GM21619 (cell line): Measurements from ENCODE around the gene PHC1.
"Not testable (repeated sequence)": the region's sequence is repeated elsewhere in the genome, so short reads cannot be mapped to it uniquely, and the experiment has no call there.

Experiments
- ATAC-seq: cut with Tn5 transposase; IDR thresholded peaks from one replicate; pipeline ENCODE4 v1.9.1; 2021; ENCODE audit not compliant: unreplicated experiment

PHC1 gene

DNA sequence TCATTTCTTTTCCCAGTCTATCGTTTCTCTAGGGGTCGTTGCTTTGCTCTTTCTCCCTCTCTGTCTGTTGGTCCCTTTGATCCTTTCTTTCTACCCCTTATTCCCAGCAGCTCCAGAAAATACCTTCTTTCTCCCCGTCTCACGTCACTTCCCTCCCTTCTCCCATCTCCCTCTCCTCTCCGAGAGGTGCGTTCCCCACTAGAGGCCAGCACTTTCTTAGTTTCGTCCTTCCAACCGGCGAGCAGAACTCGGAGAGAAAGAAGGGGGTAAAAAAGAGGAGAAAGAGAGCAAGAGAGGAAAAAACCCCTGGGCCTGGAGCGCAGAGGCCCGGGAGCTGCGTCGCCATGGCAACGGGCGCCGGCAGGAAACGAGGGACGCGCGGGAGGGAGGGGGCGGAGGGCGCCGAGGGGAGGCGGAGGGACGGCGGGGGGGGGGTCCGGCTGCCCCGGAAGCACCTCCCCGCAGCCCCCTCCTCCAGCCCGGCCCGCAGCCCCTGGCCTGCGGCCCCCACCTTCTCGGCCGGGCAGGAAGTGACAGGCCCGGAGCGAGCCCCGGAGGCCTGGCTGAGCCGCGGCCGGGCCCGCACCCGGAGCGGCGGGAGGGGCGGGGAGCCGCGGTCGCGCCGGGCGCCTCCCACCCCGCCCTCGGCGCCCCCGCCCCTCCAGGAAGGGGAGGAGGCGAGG, at the start of gene PHC1:
TSS of gene PHC1 (plus strand) at position 477 of the 683 bp plus-strand sequence. CDS start 3,169 bp downstream, outside the sequence.
- ATAC-seq = peak; percentile 53

- no peak for ATAC-seq
Measured at GRCh38 chr12:8866429-8866828, 47.9 kb upstream of the PHC1 start.

DNA sequence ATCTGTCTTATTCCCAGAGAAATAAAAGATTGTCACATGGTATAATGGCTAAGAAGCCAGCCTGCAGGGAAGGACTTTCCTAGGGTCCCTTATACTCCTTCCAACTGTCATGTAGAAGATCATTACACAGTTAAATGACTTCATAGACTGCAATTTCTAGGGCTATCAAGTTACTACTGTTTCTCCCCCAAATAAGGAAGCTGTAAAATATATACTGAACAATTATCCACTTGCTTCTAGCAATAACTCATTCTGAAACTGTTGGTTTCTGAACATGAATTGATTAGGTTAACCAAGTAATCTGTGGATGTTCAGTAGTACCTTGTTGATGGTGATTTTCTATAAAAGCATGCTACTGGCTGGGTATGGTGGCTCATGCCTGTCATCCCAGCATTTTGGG, 47.3 kb upstream of the PHC1 start:
- ATAC-seq = no peak

GRCh38 chr12:8867786-8868185, 46.5 kb upstream of the PHC1 start:
- no peak for ATAC-seq

DNA sequence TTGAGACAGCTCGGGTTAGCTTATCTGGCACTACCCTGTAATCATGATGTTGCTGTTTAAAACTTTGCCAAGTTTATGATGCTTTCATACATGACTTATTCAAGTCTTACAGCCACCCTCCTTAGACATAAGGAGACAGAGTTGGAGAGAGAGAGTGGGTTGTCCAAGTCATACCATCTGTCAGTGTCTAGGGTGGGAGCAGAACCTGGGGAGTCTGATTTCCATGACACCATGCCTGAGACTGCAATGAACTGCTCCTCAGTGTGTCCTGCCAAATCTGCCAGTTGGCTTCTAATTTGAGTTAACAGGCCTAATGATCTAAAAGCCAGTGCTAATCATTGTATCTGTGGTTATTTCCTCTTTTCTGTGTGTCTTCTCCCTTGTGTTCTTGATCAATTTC, 43.7 kb upstream of the PHC1 start:
- ATAC-seq = no peak

DNA sequence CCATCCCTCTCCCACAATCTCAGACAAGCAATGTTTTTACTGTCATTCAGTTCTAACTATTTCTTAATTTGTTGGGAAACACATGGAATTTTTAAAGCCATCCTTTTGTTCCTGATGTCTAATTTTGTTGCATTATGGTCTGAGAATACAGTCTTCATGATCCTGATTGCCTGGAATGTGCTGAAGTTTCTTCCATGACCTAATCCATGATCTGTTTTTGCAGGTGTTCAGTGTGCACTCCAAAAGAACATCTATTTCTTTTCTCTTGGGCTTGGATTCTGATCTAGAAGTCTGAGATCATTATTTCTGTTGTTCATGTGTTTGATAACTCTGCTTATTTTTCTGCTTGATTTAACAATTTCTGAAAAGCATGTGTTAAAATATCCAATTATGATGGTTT, 43.2 kb upstream of the PHC1 start:
- no peak for ATAC-seq

- no peak for ATAC-seq
Measured at GRCh38 chr12:8876887-8877286, 37.4 kb upstream of the PHC1 start.

DNA sequence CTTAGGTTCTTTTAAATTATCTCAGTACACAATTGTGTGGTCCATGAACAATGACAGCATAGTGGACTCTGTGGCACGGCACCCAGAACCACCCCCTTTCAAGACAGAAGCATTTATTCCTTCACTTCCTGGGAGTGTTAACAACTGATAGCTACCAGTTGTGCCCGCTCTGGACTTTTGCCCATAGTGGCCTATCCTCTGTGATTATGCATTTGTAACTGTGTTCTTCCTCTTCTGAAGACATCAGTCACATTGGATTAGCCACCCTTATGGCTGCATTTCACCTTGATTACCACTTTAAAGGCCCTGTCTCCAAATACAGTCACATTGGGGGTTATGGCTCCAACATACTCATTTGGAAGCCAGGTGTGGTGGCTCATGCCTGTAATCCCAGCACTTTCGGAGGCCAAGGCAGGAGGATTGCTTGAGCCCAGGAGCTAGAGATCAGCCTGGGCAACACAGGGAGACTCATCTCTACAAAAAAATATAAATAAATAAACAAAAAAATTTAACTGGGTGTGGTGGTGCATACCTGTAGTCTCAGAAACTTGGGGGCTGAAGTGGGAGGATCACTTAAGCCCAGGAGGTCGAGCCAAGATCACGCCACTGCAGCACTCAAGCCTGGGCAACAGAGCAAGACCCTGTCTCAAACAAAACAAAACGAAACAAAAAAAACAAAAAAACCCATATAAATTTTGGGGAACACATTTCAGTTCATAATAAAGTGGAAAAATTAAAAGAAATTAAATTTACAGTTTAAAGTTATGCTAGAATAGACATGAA, 27.6 kb upstream of the PHC1 start:
- no peak for ATAC-seq

GRCh38 chr12:8887285-8887715, 27.0 kb upstream of the PHC1 start:
- ATAC-seq = no peak

GRCh38 chr12:8890313-8891085, 23.8 kb upstream of the PHC1 start:
- ATAC-seq = no peak

DNA sequence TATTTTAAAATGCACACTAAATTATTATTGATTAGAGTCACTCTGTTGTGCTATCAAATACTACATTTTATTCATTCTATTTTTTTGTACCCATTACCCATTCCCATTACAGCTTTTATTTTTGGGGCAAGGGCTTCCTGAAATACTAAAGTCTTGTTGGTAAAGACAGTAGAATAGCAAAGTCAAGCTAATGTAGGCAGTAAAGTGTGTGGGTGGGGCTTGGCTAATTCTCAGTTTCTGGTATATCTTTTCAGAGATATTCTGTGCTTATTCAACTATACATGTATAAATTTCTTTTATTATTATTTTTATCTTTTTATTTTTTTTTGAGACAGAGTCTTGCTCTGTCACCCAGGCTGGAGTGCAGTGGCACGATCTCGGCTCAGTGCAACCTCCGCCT, 22.3 kb upstream of the PHC1 start:
- no peak for ATAC-seq

DNA sequence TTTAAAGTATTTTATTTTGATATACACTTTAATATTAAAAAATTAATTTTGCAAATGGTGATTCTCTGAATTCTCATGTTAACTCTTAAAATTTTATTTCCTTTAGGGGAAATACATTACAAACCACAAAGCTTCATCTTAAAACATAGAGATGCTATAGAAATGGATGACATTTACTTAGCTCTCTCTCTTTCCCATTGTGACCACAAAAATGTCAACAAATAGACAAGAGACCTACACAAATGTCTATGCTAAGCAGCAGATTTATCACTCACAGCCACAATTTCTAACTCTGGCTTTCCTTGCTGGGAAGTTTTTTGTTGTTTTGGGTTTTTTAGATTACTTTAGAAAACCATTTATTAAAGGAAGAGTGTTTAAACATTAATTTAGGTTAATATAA, 19.9 kb upstream of the PHC1 start:
- ATAC-seq = no peak

DNA sequence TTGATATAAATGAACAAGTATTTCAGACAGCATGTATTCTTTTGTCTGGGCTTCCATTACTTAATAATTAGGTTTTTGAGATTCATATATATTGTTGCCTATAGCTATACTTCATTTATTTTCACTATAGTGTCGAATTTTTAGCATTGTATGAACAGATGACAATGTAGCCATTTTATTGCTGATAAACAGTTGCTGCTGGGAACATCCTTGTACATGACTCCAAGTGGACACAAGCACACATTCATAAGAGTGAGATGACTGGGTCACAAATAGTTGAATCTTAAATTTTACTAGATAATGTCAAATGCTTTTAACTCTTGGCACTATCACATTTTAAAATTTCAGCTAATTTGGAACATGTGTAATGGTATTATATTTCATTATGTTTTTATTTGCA, 19.3 kb upstream of the PHC1 start:
- no peak for ATAC-seq

DNA sequence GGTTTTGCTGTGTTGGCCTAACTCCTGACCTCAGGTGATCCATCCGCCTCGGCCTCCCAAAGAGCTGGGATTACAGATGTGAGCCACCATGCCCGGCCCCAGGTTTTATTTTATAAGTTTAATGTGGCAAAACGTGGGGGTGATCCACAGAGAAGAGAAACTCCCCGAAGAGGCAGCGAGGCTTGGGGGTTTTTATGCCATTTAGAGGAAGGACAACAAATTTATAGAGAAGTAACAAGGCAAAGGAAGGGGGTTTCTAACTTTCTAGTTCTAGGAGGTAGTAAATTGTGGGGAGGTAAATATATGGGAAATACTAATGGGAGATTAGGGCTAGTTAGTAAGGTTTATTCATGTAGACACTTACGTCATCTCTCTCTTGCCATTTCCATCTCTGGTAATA, 17.2 kb upstream of the PHC1 start:
- ATAC-seq = no peak

- no peak for ATAC-seq
Measured at GRCh38 chr12:8899830-8900229, 14.5 kb upstream of the PHC1 start.

GRCh38 chr12:8902703-8903102, 11.6 kb upstream of the PHC1 start:
- not testable (repeated sequence) for ATAC-seq

DNA sequence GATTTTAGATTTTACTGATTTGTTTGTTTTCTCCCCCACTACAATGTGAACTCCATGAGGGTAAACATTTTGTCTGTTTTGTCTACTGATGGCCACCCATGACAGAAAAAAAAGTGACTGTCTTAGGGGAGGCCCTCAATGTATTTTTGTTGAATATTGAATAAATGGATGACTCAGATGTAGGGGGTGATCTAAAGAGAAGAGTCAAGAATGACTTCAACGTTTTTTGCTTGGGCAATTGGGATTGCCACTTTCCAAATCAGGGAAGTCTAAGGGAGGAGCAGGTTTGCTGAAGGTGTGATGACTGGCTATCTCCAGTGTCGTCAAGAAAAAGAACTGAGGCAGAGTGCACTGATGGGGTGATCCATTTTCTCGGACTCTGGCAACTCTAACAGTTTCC, 10.7 kb upstream of the PHC1 start:
- no peak for ATAC-seq

DNA sequence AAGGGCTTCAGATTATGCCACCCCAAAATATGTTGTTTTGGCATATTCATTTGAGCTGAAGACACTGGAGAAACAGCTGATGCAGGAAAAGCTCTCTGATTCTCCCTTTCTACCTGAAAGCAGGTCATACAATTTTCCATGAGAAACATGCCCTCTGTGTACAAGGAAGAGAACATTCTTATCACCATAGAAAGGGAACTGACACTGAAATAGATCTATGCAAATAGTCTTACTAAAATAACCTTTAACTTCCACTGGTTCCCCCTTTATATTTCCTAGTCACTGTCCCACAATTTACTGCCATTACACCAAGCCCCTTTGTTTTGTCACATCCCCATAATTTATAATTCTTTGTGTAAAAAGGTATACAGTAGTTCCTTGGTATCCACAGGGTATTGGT, 9.6 kb upstream of the PHC1 start:
- ATAC-seq = no peak

- ATAC-seq = no peak
Measured at GRCh38 chr12:8905546-8905945, 8.8 kb upstream of the PHC1 start.

DNA sequence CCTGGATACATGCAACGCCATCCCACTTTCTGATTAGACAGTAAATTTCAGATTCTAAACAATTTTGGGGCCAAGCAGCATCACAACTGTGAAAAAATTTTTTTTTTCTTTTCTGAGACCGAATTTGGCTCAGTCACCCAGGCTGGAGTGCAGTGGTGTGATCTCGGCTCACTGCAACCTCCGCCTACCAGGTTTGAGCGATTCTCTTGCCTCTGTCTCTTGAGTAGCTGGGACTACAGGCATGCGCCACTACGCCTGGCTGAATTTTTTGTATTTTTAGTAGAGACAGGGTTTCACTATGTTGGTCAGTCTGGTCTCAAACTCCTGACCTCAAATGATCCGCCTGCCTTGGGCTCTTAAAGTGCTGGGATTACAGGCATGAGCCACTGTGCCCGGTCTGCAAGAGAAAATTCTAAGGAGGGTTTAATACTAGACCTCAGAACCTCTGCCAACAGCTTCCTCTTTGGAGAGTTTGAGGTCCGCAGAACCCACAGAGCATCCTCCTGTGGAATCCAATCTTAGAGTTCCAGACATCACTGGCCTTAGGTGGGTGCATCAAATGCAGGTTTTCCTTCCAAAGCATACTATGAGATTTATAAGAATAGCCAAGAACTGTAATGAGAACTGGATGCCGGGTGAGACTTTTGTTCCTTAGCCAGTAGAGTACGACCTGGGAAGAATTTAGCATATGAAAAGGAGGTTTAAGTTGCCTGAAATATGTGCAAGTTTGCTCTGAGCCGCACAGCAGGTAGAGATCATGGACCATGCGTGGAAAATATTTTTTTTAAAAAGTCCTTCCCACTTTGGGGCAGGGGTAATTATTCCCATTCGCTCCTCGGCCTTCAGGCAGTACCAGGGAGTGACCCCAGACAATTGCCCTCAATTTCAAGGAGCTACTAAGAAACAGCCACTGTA, 7.8 kb upstream of the PHC1 start:
- ATAC-seq = no peak

DNA sequence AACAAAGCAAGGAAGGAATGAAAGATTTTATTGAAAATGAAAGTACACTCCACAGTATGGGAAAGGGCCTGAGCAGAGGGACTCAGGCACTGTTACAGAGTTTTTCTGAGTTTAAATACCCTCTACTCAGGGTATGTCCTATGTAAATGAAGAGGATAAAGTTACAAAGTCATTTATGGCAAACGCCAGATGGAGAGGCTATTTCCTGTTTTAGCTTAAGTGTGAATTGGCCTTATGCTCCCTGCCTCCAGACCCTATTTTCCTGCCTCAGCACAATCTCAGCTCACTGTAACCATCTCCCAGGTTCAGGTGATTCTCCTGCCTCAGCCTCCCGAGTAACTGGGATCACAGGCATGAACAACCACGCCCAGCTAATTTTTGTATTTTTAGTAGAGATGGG, 6.8 kb upstream of the PHC1 start:
- no peak for ATAC-seq
